CD4-positive, alpha-beta T cell (primary cell): Measurements from ENCODE around the gene PHACTR4. TPM values are rescaled to one million over a fixed set of nuclear protein-coding genes. Genes with fewer than 3 reads are reported as not detected.
"Not testable (repeated sequence)": the region's sequence is repeated elsewhere in the genome, so short reads cannot be mapped to it uniquely, and the experiment has no call there.

Experiments used
- ATAC-seq: fragments of 200-7000 bp; cut with Tn5 transposase; one replicate; pipeline ENCODE4 v1.10.0; 2022; ENCODE audit warnings: mild to moderate bottlenecking; ENCODE audit not compliant: poor library complexity
- CTCF ChIA-PET: fragments of 350-600 bp; sonication (Branson Sonifier 250); formaldehyde crosslinking; loops from one replicate; lab custom pipeline; 2021; ENCODE audit warnings: antibody characterized with exemption, inconsistent platforms; lab: Charles Lee
- POLR2A ChIA-PET: fragments of 350-600 bp; sonication (Branson Sonifier 250); formaldehyde crosslinking; loops from one replicate; lab custom pipeline; 2021; ENCODE audit warnings: antibody characterized with exemption, inconsistent platforms; lab: Charles Lee
- DNase-seq, 14 experiments: peaks; one replicate each; pipeline ENCODE4 v3.0.0-alpha.2; 2013 to 2020; ENCODE audit warnings: mixed read lengths in 2 of 14
- H3K27ac ChIP-seq, 2 donors: one replicate each; pipeline versions ENCODE4 v1.5.1 to v1.7.0; 2013; ENCODE audit warnings: low read length in 2 of 2, low read depth in 1 of 2, mild to moderate bottlenecking in 1 of 2
- H3K27me3 ChIP-seq, 2 experiments: 1 replicate in 1 of 2; 2 replicates in 1 of 2; pipeline versions ENCODE4 v1.6.1 to v1.7.0; 2013; ENCODE audit warnings: low read length in 2 of 2, control low read depth in 1 of 2, mild to moderate bottlenecking in 1 of 2, moderate library complexity in 1 of 2; ENCODE audit not compliant: insufficient read depth in 2 of 2, control insufficient read depth in 1 of 2
- H3K36me3 ChIP-seq: one replicate; pipeline ENCODE4 v1.6.1; 2013; ENCODE audit warnings: low read length, control low read depth; ENCODE audit not compliant: insufficient read depth
- H3K4me1 ChIP-seq: one replicate; pipeline ENCODE4 v1.6.1; 2013; ENCODE audit warnings: low read length, control low read depth; ENCODE audit not compliant: insufficient read depth
- H3K4me3 ChIP-seq: one replicate; pipeline ENCODE4 v1.5.1; 2013; ENCODE audit warnings: mild to moderate bottlenecking, low read length, moderate library complexity
- H3K9me3 ChIP-seq, 2 experiments: 1 replicate in 1 of 2; 2 replicates in 1 of 2; pipeline versions ENCODE4 v1.6.1 to v1.7.0; 2013; ENCODE audit warnings: low read length in 2 of 2, mild to moderate bottlenecking in 2 of 2, control low read depth in 1 of 2, moderate library complexity in 1 of 2; ENCODE audit not compliant: control insufficient read depth in 1 of 2, insufficient read depth in 1 of 2
- H3K27ac Mint-ChIP-seq: one replicate; pipeline ENCODE4 v1.8.0; 2020; ENCODE audit warnings: mixed read lengths
- H3K27me3 Mint-ChIP-seq: one replicate; pipeline ENCODE4 v1.8.0; 2021; ENCODE audit warnings: mixed read lengths
- H3K36me3 Mint-ChIP-seq: one replicate; pipeline ENCODE4 v1.8.0; 2021; ENCODE audit warnings: low read depth, mixed read lengths
- H3K4me1 Mint-ChIP-seq: one replicate; pipeline ENCODE4 v1.8.0; 2021; ENCODE audit warnings: low read depth, mixed read lengths
- H3K4me3 Mint-ChIP-seq: one replicate; pipeline ENCODE4 v1.8.0; 2020; ENCODE audit warnings: mild to moderate bottlenecking, mixed read lengths
- H3K9me3 Mint-ChIP-seq: one replicate; pipeline ENCODE4 v1.8.0; 2020; ENCODE audit warnings: mixed read lengths
- CTCF ChIP-seq: fragments of 200-600 bp; IDR thresholded peaks from one replicate; pipeline ENCODE4 v1.8.0; 2022; ENCODE audit warnings: antibody characterized with exemption, mild to moderate bottlenecking
- intact Hi-C, 2 experiments: fragments of 100-400 bp; cut with DNase I in 1 of 2; cut with micrococcal nuclease in 1 of 2; formaldehyde crosslinking; loops; one replicate each; pipeline versions ENCODE4 v1.15.1 to v1.9.0; 2023 to 2025; cut with DNase I, micrococcal nuclease
- total RNA-seq, 174 experiments: library from RNA in 2 of 174; stranded (reverse) in 2 of 174; gene quantifications; one replicate each; pipeline ENCODE4 v1.2.3 and lab custom pipeline; 2021 to 2026

Gene PHACTR4
- total RNA-seq, 2 experiments from 2014 or later = 26.0 to 26.3 TPM

- H3K27me3 ChIP-seq = no peaks in the 10 kb centered on the region
- Mint-ChIP-seq H3K4me3 (peak overlapping the region; percentile 66), H3K36me3 (peaks cover 14% of the 10 kb centered on the region), H3K27me3 (no peaks in the 10 kb centered on the region), H3K27ac (no peak overlapping the region), H3K9me3 (no peaks in the 10 kb centered on the region), H3K4me1 (peaks cover 32% of the 10 kb centered on the region)
- H3K4me3 ChIP-seq = no peak overlapping the region
- POLR2A ChIA-PET = no interaction called here
- no peak for ATAC-seq
- intact Hi-C loops = no loop called here
- no peak for TF ChIP-seq CTCF
- H3K9me3 ChIP-seq = no peaks in the 10 kb centered on the region
- no peak overlapping the region for H3K27ac ChIP-seq
- DNase-seq = no peak
- H3K36me3 ChIP-seq = no peaks in the 10 kb centered on the region
- CTCF ChIA-PET = no interaction called here
- peaks cover 19% of the 10 kb centered on the region for H3K4me1 ChIP-seq
Measured at GRCh38 chr1:28521502-28522164, 152.1 kb downstream of the PHACTR4 start.

- H3K27ac Mint-ChIP-seq, H3K36me3 ChIP-seq, H3K4me3 ChIP-seq, CTCF ChIA-PET, H3K9me3 Mint-ChIP-seq, intact Hi-C loops, H3K27me3 ChIP-seq, DNase-seq, H3K27ac ChIP-seq, ATAC-seq, H3K9me3 ChIP-seq, H3K4me3 Mint-ChIP-seq, H3K27me3 Mint-ChIP-seq: not testable (repeated sequence)
- POLR2A ChIA-PET = interaction anchor here (1.2 kb wide), 1 partner anchor 59 kb away, joined by 3 read pairs; no protein-coding TSS in a partner anchor
- Mint-ChIP-seq H3K36me3 (peaks cover 10% of the 10 kb centered on the region), H3K4me1 (peaks cover 23% of the 10 kb centered on the region)
- peaks cover 18% of the 10 kb centered on the region for H3K4me1 ChIP-seq
Measured at GRCh38 chr1:28522537-28522936, 153.0 kb downstream of the PHACTR4 start.

- intact Hi-C loops, POLR2A ChIA-PET, H3K9me3 Mint-ChIP-seq, ATAC-seq, H3K36me3 ChIP-seq, H3K9me3 ChIP-seq, DNase-seq, CTCF ChIA-PET, H3K4me3 ChIP-seq, H3K27me3 ChIP-seq, H3K27ac Mint-ChIP-seq, H3K27me3 Mint-ChIP-seq, H3K27ac ChIP-seq, H3K4me1 Mint-ChIP-seq, H3K4me1 ChIP-seq, H3K4me3 Mint-ChIP-seq: not testable (repeated sequence)
- peaks cover 11% of the 10 kb centered on the region for H3K36me3 Mint-ChIP-seq
Measured at GRCh38 chr1:28525002-28525642, 155.6 kb downstream of the PHACTR4 start.

DNA sequence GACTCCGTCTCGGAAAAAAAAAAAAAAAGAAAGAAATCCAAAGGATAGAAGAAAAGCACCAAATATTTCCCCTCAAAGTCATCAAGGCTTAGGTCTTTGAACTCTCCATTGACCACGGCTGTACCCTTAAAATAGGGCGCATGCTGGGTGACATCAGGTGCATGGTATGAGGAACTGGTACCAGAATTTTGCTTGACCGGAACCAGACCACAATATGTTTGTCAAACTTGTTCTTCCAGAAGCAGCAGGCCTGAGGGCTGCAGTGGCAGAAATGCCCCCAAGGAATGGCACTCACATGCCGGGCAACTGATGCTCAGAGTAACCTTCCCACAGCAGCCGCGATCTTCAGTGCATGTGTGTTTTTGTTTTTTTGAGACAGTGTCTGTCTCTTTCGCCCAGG, 157.3 kb downstream of the PHACTR4 start:
- intact Hi-C loops = no loop called here
- Histone ChIP-seq H3K9me3 (no peaks in the 10 kb centered on the region), H3K4me1 (no peaks in the 10 kb centered on the region), H3K36me3 (peaks cover 5% of the 10 kb centered on the region), H3K27ac (no peak overlapping the region), H3K4me3 (no peak overlapping the region), H3K27me3 (no peaks in the 10 kb centered on the region)
- Mint-ChIP-seq H3K36me3 (peaks cover 18% of the 10 kb centered on the region), H3K27me3 (no peaks in the 10 kb centered on the region), H3K9me3 (no peaks in the 10 kb centered on the region), H3K4me3 (no peak overlapping the region), H3K27ac (no peak overlapping the region), H3K4me1 (peaks cover 4% of the 10 kb centered on the region)
- ChIA-PET CTCF (interaction anchor here (0.5 kb wide), 1 partner anchor 111 kb away, joined by 3 read pairs; no protein-coding TSS in a partner anchor), POLR2A (no interaction called here)
- DNase-seq = no peak
- ATAC-seq = no peak
- TF ChIP-seq CTCF = no peak
